Dermis microvascular lymphatic vessel endothelial cell (primary cell): ENCODE data around the gene CCL7. TPM values are rescaled to one million over a fixed set of nuclear protein-coding genes. Genes with fewer than 3 reads are reported as not detected.

ENCODE experiments used
- DNase-seq, 2 donors: peaks; one replicate each; pipeline versions ENCODE4 v3.0.0 to v3.0.0-alpha.2; 2010; ENCODE audit warnings: low read depth in 2 of 2
- total RNA-seq: library from RNA; depleted of rRNA; stranded (reverse); fragments of >200 nt; gene quantifications from 2 replicates; pipeline ENCODE4 v1.2.1, GENCODE V29; 2014

CCL7 gene
- total RNA-seq, 1 donor from 2014 or later: 0.13 TPM

GRCh38 chr17:34285286-34285792, 15.3 kb downstream of the CCL7 start, which contains the start of gene CCL11:
Gene CCL11, plus strand, starts transcription at chr17:34285742. Its CDS starts 67 bp downstream, at chr17:34285809.
- DNase-seq: no peak

GRCh38 chr17:34287875-34288274, 17.9 kb downstream of the CCL7 start:
- peak in 1 of 2 donors; percentile 35 for DNase-seq

- no peak for DNase-seq
These were observed 20.6 kb downstream of the CCL7 start for GRCh38 chr17:34290586-34290985.

GRCh38 chr17:34291721-34292348, 21.8 kb downstream of the CCL7 start:
- no peak for DNase-seq

- no peak for DNase-seq
These were observed 29.0 kb downstream of the CCL7 start for GRCh38 chr17:34299027-34299426.

- peak in 1 of 2 donors; percentile 7 for DNase-seq
These were observed 30.0 kb downstream of the CCL7 start for GRCh38 chr17:34299956-34300577.

- peak in 1 of 2 donors; percentile 67 for DNase-seq
These were observed 30.8 kb downstream of the CCL7 start for GRCh38 chr17:34300652-34301370.

- no peak for DNase-seq
These were observed 32.0 kb downstream of the CCL7 start for GRCh38 chr17:34301986-34302385.

- DNase-seq: no peak
These were observed 32.6 kb downstream of the CCL7 start for GRCh38 chr17:34302636-34303035.

GRCh38 chr17:34303606-34304005, 33.6 kb downstream of the CCL7 start:
- no peak for DNase-seq

- DNase-seq: no peak
These were observed 35.0 kb downstream of the CCL7 start for GRCh38 chr17:34305061-34305460.

- no peak for DNase-seq
These were observed 35.6 kb downstream of the CCL7 start for GRCh38 chr17:34305606-34306005.

GRCh38 chr17:34306466-34306865, 36.4 kb downstream of the CCL7 start:
- DNase-seq: peak; percentile 20 to 64

- DNase-seq: no peak
These were observed 37.1 kb downstream of the CCL7 start for GRCh38 chr17:34307110-34307509.

- DNase-seq: no peak
These were observed 38.4 kb downstream of the CCL7 start for GRCh38 chr17:34308371-34308770.

- DNase-seq: no peak
These were observed 41.3 kb downstream of the CCL7 start for GRCh38 chr17:34311291-34311690.

- no peak for DNase-seq
These were observed 42.1 kb downstream of the CCL7 start for GRCh38 chr17:34312080-34312479.

- DNase-seq: no peak
These were observed 43.1 kb downstream of the CCL7 start for GRCh38 chr17:34313164-34313563.

GRCh38 chr17:34314279-34314678, 44.3 kb downstream of the CCL7 start:
- DNase-seq: peak; percentile 25 to 31

GRCh38 chr17:34318474-34318873, 48.5 kb downstream of the CCL7 start:
- no peak for DNase-seq

- DNase-seq: no peak
These were observed 49.0 kb downstream of the CCL7 start, which contains the start of gene CCL8 for GRCh38 chr17:34319039-34319483. Gene CCL8, plus strand, starts transcription at chr17:34319435. Its CDS starts 67 bp downstream, at chr17:34319502.
